ENCODE measurements around the gene RAB40C.

The RAB40C gene

DNA sequence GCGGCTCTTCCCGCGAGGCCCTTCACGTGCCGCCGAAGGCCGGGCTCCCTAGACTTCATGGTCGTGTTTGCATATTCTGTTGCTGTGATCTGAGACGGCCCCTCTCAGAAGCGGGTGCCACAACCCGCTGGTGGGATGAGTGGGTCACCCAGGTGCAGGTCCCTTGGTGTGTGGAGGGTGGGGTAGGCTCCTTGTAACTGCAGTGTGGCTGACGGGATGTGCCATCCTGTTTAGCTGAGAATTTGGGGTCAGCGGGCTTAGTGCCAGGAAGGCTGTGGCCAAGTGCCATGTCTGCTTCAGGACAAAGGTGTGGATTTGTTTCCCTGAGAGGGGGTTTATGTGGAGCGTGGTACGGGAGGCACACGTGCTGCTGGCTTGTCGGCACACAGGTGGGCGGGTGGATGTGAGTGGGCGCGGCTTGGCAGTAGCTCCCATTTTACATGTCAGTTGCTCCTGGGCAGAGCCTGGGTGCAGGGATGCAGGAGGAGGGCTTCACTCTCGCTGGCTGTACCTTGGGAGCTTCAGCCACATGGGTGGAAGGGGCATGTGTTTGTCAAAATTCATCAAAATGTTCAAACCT lies 31.8 kb downstream of the RAB40C start:
- no peak for TF ChIP-seq TCF4 (CRISPR knock-in tag; IDR thresholded peaks at IDR 0.05; ENCODE audit: borderline replicate concordance)
- TF ChIP-seq TOX (CRISPR knock-in tag; IDR thresholded peaks at IDR 0.05; ENCODE audit: borderline replicate concordance) = no peak
- no peak for TF ChIP-seq ZNF8 (CRISPR knock-in tag; IDR thresholded peaks at IDR 0.05)
- TF ChIP-seq SNAI2 (CRISPR knock-in tag; IDR thresholded peaks at IDR 0.05) = no peak
- TF ChIP-seq OSR1 (CRISPR knock-in tag; IDR thresholded peaks at IDR 0.05) = no peak
- no peak for TF ChIP-seq BACH2 (CRISPR knock-in tag; IDR thresholded peaks at IDR 0.05; ENCODE audit: borderline replicate concordance)
- no peak for TF ChIP-seq ZFP30 (CRISPR knock-in tag; IDR thresholded peaks at IDR 0.05)
- TF ChIP-seq ZNF70 (CRISPR knock-in tag; IDR thresholded peaks at IDR 0.05) = no peak
- TF ChIP-seq ZFP3 (CRISPR knock-in tag; IDR thresholded peaks at IDR 0.05) = no peak
- TF ChIP-seq, protein P1, sequence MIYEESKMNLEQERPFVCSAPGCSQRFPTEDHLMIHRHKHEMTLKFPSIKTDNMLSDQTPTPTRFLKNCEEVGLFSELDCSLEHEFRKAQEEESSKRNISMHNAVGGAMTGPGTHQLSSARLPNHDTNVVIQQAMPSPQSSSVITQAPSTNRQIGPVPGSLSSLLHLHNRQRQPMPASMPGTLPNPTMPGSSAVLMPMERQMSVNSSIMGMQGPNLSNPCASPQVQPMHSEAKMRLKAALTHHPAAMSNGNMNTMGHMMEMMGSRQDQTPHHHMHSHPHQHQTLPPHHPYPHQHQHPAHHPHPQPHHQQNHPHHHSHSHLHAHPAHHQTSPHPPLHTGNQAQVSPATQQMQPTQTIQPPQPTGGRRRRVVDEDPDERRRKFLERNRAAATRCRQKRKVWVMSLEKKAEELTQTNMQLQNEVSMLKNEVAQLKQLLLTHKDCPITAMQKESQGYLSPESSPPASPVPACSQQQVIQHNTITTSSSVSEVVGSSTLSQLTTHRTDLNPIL (CRISPR knock-in tag; IDR thresholded peaks at IDR 0.05; ENCODE audit: low read depth) = no peak
- TF ChIP-seq CSDC2 (CRISPR knock-in tag; IDR thresholded peaks at IDR 0.05) = no peak
- no peak for TF ChIP-seq ZNF565 (CRISPR knock-in tag; conservative IDR thresholded peaks at IDR 0.05; ENCODE audit: low read depth)
- no peak for TF ChIP-seq ARNTL (CRISPR knock-in tag; IDR thresholded peaks at IDR 0.05; ENCODE audit: borderline replicate concordance, low read depth)
- no peak for TF ChIP-seq ISL1 (CRISPR knock-in tag; IDR thresholded peaks at IDR 0.05)
- TF ChIP-seq GLIS3 (CRISPR knock-in tag; IDR thresholded peaks at IDR 0.05) = no peak
- TF ChIP-seq PPARA (CRISPR knock-in tag; IDR thresholded peaks at IDR 0.05; ENCODE audit: borderline replicate concordance) = no peak
- TF ChIP-seq, protein P2, sequence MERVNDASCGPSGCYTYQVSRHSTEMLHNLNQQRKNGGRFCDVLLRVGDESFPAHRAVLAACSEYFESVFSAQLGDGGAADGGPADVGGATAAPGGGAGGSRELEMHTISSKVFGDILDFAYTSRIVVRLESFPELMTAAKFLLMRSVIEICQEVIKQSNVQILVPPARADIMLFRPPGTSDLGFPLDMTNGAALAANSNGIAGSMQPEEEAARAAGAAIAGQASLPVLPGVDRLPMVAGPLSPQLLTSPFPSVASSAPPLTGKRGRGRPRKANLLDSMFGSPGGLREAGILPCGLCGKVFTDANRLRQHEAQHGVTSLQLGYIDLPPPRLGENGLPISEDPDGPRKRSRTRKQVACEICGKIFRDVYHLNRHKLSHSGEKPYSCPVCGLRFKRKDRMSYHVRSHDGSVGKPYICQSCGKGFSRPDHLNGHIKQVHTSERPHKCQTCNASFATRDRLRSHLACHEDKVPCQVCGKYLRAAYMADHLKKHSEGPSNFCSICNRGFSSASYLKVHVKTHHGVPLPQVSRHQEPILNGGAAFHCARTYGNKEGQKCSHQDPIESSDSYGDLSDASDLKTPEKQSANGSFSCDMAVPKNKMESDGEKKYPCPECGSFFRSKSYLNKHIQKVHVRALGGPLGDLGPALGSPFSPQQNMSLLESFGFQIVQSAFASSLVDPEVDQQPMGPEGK (CRISPR knock-in tag; IDR thresholded peaks at IDR 0.05; ENCODE audit: borderline replicate concordance) = no peak
- ATAC-seq = no peak

DNA sequence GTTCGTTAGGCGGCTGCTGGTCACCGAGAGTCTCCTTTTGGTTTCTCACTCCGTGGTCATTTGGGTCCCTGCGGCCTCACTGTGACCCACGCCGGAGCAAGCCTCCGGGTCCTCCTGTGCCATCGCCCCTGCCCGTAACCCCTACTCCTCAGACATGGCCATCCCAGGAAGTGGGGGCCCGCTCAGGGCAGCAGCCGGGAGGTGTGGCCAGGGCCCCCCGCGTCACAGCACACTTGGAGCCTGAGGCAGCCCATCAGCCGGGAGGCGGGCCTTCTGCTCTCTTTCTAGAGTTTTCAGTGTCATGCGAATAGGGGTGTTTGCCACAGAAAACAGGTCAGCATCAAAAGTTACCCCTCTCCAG lies 33.0 kb downstream of the RAB40C start:
- ATAC-seq = no peak
- TF ChIP-seq TCF4 (CRISPR knock-in tag; IDR thresholded peaks at IDR 0.05; ENCODE audit: borderline replicate concordance) (no peak), ZC3H10 (CRISPR knock-in tag; IDR thresholded peaks at IDR 0.05) (no peak), BACH2 (CRISPR knock-in tag; IDR thresholded peaks at IDR 0.05; ENCODE audit: borderline replicate concordance) (no peak), ARNTL (CRISPR knock-in tag; IDR thresholded peaks at IDR 0.05; ENCODE audit: borderline replicate concordance, low read depth) (no peak), SNAI2 (CRISPR knock-in tag; IDR thresholded peaks at IDR 0.05) (no peak), GLIS3 (CRISPR knock-in tag; IDR thresholded peaks at IDR 0.05) (no peak), ZNF70 (CRISPR knock-in tag; IDR thresholded peaks at IDR 0.05) (no peak), CSDC2 (CRISPR knock-in tag; IDR thresholded peaks at IDR 0.05) (no peak), PPARA (CRISPR knock-in tag; IDR thresholded peaks at IDR 0.05; ENCODE audit: borderline replicate concordance) (no peak), ESRRG (CRISPR knock-in tag; IDR thresholded peaks at IDR 0.05) (no peak), ZNF8 (CRISPR knock-in tag; IDR thresholded peaks at IDR 0.05) (no peak)
- TF ChIP-seq, protein P3, sequence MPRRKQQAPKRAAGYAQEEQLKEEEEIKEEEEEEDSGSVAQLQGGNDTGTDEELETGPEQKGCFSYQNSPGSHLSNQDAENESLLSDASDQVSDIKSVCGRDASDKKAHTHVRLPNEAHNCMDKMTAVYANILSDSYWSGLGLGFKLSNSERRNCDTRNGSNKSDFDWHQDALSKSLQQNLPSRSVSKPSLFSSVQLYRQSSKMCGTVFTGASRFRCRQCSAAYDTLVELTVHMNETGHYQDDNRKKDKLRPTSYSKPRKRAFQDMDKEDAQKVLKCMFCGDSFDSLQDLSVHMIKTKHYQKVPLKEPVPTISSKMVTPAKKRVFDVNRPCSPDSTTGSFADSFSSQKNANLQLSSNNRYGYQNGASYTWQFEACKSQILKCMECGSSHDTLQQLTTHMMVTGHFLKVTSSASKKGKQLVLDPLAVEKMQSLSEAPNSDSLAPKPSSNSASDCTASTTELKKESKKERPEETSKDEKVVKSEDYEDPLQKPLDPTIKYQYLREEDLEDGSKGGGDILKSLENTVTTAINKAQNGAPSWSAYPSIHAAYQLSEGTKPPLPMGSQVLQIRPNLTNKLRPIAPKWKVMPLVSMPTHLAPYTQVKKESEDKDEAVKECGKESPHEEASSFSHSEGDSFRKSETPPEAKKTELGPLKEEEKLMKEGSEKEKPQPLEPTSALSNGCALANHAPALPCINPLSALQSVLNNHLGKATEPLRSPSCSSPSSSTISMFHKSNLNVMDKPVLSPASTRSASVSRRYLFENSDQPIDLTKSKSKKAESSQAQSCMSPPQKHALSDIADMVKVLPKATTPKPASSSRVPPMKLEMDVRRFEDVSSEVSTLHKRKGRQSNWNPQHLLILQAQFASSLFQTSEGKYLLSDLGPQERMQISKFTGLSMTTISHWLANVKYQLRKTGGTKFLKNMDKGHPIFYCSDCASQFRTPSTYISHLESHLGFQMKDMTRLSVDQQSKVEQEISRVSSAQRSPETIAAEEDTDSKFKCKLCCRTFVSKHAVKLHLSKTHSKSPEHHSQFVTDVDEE (CRISPR knock-in tag; IDR thresholded peaks at IDR 0.05) = no peak

DNA sequence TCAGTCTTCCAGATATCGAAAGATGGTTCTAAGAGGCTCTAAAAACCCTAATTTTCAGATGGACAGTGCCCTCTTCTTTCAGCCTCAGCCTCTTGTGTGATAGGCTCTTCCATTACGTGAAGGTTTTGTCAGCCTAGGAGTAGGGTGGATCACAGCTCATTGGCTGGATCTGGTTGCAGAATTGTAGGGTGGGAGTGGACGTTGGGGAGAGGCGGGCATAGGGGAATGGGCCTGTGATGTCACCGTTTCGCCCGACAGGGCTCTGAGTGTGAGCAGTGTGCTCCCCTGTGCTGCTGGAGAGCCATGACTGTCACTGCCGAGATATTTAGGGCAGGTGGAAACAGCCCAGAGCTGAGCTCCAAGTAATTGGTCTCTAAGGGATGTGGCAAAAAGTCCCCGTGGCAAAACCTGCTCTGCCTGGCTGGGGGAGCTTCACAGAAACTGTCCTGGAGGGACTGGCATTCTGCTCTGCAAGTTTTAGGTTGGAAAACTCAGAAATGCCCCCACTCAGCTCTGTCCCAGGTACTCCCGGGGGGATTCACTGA lies 34.7 kb downstream of the RAB40C start:
- TF ChIP-seq GLIS3 (CRISPR knock-in tag; IDR thresholded peaks at IDR 0.05) (no peak), ZC3H10 (CRISPR knock-in tag; IDR thresholded peaks at IDR 0.05) (no peak)
- TF ChIP-seq, protein P2 (CRISPR knock-in tag; IDR thresholded peaks at IDR 0.05; ENCODE audit: borderline replicate concordance) = no peak
- ATAC-seq = no peak
